NCI-H524 (cell line): ENCODE measurements around the gene PPP3CA.

Source experiments
- DNase-seq, 2 experiments: peaks; one replicate each; lab custom pipeline; 2025; lab: John Stamatoyannopoulos, UW

Gene PPP3CA

DNA sequence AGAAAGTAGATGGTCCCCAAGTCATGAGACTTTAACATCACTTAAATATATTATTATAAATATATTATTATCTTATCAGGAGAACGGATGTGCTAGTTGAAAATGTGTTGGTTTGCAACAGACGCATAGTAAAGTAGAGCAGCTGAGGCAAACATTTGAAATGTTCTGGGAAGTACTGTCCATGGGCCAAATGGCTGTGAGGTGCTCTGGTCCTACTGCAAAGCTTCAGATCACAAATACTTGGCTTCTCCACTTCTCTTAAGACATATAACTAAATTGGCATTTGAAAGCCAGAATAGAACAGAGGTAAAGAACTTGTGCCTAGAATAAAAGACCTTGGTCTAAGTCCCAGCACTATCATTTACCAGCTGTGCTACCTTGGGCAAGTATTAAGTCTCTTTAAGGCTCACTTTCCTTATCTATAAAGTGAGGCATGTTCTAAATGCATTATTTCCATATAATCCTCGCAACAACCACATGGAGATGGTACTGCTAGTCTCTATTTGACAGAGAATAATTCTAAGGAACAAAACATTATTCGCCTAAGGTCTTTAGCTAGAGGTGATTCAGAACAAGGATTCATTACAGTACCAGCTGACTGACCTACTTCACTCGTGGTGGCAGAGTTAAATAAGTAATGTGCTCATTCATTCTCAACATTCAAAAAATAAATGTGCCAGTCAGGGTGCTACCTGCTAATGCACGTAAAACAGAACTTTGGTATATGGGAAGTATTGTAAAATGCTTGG, 297.1 kb downstream of the PPP3CA start:
- no peak for DNase-seq

DNA sequence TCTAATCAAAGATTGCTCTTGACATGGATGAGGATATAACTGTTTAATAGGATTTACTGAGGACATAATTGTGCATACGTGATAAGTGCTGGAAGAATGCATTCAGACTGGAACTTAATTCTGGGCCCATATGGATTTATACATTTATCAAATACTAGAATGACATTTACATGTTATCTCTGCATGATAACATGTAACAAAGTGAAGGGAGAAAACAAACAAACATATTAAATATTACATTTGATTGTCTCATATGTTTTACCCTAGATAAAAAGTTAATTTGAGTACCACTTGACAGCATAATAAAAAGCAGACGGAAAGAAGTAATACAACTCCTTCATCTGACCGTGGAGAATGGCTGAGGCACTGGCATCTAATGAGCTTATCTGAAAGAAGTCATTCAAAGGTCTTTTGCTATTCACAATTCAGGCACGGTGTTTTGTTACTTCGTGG, 297.8 kb downstream of the PPP3CA start:
- peak in 1 of 2 experiments; percentile 27 for DNase-seq

DNA sequence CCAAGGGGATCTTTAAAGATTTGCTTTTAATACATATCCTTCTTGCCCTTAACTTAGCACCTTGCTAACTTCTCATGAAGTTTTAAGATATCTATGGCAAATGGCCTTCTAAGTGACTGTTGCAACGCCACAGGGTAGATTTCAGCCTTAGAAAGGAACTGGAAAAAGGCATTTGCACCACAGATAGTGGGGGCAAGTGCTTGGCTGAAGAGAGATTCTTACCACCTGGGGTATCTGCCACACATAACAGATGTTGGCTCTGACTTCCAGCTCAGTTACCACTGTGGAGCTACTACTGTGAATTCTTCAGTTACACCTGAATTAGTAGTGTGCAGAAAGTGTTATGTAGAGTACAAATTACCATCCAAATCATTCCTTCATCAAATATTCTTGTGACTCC, 302.6 kb downstream of the PPP3CA start:
- DNase-seq: no peak

DNA sequence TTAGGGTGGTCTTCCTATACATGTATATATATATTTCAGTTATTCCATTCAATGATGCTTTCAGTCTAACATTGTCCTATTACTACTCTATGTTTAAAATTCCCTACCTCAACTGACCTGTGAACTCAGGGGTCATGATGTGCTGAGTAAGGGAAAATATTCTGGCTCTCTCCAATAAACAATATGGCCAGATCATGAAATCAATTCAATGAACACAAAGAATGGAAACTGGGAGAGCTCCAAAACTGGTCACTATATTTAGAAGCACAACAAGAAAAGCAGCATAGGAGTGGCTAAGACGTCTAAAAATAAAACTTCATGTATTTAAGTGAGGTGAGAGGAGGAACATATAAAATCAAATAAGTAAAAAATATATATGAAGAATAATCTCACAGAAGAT, 304.5 kb downstream of the PPP3CA start:
- no peak for DNase-seq

DNA sequence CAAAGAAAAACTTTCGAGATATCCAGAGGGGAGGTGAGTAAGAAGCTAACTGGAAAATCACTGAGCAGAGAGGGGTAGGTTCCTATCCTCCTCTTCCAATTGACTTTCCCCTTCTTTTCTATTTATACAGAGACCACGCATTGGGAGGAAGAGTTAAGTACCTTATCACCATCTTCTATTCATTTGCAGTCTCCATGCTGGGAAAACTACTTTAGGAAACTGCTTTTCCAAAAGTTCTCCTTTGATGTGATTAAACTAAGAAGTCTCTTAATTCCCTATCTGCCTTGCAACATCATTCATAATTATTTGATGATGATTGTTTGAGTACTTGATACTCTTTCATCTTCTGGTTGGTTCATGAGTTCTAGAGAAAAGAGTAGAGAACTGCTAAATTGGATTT, 306.6 kb downstream of the PPP3CA start:
- no peak for DNase-seq

DNA sequence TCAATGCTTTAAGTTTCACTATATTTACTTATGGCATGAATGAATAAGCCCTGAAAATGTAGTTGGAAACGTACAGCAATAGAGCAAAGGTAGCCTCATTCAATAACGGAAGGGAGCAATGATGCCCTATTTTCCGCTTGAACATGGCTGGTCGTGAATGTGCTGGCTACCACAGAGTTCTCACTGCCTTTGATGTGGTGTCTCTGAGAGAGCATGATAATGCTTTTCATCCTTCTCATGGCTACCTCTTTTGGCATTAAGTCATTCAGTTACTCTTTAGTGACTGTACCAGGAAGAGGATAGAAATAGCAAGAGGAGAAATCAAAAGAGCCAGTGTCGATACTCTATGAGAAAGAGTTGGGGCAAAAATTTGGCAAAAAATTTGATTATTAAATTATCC, 308.0 kb downstream of the PPP3CA start:
- DNase-seq: no peak

DNA sequence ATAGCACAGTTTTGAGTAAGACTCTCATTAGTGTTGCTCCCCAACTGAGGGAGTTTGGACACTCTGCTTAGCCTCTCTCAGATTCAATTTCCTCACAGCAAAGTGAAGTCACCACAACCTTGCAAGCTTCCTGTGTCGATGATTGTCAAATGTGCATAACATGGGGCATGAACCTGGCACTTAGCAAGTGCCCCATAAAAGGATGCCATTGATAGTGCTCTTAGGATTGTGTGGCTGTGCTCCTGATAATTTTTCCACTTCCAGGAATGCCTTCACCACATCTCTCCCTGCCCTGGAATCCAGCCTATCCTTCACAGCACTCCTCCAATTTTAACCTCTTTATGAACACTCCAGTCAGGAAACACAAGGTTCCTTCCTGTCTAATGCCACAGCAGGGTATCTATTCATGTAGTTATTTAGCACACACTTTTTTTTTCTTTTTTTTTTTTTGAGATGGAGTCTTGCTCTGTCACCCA, 309.4 kb downstream of the PPP3CA start:
- no peak for DNase-seq

DNA sequence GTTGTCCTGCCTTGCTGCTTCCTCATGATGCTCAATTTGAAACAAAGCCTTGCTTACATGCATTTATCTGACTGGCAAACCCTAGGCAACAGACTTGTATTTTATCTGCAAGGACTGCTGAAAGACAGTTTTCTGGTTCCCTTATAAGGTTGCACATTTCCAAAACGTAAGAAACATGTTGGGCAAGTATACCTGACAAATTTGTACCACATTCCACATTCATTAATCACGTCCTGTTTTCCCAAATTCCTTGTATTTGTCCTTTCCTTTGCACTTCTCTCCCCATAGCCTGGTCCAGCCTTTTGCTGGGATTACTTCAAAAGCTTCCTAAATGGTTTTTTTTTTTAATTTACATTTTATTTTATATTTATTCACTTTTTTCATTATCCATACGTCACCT, 310.1 kb downstream of the PPP3CA start:
- DNase-seq: no peak

DNA sequence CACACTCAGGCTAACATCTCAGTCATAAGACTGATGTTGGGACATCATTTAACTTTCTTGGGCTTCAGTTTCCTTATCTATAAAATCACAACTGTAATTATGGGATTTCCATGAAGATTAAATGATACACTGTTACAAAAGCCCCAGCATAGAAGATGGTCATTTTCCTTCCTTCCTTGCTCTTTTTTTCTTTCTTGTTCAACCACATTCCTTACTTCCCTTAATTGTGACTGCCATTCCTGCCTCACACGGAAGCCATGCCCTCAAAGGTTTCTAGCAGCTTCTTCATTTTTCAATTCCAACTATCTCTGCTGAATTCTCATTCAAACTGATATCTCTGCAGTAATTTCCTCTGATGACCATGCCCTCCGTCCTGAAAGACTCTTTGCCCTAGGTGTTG, 311.8 kb downstream of the PPP3CA start:
- no peak for DNase-seq

DNA sequence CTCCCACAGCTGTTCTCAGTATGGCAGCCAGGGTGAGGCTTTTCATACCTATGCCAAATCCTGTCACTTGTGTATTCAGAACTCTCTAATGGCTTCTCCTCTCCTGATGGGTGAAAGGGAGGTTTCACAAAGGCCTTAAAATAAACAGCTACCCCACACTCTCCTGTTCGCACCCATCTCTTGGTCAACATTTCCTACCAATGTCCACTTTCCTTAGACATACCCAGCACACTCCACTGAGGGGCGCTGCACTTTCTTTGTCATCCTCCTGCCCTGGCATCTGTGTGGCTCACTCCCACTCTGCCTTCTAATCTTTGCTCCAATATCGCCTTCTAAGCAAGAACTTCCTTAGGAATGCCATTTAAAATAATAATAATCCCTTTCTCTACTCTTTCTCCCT, 313.3 kb downstream of the PPP3CA start:
- no peak for DNase-seq

DNA sequence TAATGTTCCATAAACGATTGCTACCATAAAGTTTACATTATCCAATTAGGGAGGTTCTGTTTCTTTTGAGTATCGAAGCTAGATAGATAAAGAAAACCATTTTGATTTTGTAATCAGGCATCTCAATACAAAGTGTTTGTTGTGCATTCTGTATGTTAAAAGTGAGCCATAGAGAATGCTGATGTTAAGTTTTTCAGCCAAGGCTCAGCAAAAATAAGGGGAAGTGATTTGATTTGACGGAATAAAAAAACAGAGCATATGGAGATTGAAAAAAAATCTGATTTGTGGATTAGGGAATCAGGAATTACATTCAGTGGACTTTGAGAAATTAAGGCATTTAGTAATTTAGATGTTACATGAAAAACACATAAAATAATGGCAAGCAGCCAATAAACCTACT, 314.8 kb downstream of the PPP3CA start:
- no peak for DNase-seq

DNA sequence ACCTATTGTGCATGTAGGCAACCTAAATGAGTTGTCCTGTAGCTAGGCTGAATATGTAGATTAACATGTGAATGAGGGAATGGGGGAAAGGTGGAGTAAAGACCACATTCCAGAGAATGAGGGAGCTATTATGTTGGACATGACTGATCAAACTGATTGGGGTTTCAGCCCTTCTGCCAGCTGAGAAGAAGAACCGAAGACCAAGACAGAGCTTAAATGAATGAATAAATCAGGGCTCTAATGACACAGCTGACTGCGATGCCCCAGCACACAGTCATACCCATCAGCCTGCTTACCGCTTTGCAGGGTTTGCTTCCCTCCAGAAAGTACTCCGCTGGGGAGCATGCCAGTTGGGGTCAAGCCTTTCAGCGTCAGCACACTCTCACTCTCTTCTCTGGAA, 315.4 kb downstream of the PPP3CA start:
- DNase-seq: no peak

DNA sequence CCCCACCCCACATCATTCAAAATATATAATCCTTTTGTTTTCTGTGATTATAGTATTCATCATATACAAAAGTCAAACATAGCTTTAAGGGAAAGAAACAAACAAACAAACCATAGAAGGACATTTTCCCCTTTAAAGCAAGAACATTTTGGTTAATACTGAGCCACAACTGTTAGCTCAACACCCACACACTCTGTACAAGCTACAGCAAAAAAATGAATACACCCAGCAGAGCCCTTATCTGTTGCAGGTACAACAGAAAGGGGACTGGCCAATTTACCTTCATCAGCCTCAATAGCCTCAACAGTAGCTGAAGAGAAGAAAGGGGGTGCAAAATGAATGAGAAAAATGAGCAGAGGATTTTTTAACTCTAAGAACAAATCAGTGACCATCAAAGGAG, 318.4 kb downstream of the PPP3CA start:
- DNase-seq: no peak

DNA sequence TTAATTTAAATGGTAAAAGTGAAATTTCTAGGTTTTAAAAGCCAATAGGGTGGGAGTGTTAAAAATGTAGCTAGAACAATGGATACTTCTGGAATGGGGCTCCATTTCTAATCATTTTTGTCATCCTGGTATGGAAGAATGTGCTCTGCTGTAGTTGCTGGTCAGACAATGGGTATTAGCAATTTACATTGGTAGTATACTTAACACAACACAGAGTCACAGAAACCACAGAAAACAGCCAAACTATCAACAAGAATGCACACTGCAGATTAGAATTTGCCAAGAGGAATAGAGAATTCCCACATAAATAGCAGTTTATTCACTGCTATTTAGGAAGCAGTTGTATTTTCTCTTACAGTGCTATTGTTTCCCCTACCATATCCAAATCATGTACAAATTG, 319.6 kb downstream of the PPP3CA start:
- no peak for DNase-seq

DNA sequence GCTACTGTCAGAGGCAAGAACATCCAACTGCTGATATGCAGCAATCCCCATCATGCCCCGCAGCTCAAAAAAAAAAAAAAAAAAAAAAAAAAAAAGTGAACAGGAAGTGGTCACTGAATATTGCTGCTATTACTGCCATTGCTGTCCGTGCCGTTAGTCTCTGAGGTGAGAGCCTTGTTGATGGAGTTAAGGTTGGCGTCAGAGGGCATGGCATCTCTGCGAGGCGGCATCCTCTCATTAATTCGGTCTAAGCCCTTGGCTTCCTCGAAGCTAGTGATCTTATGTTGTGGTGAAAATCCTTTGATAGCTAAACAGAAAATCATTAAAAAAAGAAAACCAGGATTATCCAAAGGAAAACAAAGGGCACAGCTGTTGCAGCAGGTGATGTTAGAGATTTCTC, 321.6 kb downstream of the PPP3CA start:
- peak in 1 of 2 experiments; percentile 7 for DNase-seq

DNA sequence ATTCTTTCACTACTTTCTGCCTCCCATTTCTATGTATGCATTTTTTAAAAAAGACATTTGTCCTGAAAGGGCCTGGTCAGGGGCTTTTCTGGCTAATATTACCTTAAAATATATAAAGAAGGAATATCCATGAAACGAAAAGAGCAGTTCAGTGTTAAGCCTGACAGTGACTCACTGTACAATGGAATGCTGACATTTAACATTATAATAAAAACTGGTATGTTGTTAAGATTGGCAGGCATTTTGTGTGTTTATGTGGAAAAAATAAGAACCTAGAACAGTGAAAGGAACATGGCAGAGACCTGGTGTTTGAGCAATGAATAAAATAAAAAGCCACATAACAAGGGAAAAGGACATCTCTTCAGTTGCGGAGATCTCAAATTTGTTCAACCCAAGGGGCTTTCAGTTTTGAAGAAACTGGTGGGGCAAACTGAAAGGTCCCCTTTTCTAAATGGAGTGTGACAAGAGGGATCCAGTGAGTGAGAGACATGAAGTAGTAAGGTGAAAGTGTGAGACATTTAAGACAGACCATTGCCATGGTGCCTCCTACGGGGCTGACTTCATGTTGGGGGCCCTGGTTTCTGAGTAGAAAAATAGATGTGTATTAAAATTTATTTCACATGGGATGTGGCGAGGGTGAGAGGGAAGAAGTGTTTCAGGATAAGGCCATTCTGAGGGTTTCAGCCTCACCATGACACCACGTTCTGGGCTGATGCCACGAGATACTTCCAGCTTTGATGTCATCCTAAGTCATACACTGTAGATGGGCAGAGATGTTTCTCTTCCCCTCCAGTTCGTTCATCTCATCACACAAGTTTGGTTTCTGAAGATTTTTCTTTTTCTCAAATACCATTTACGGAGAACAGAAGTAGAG, 324.9 kb downstream of the PPP3CA start:
- no peak for DNase-seq

DNA sequence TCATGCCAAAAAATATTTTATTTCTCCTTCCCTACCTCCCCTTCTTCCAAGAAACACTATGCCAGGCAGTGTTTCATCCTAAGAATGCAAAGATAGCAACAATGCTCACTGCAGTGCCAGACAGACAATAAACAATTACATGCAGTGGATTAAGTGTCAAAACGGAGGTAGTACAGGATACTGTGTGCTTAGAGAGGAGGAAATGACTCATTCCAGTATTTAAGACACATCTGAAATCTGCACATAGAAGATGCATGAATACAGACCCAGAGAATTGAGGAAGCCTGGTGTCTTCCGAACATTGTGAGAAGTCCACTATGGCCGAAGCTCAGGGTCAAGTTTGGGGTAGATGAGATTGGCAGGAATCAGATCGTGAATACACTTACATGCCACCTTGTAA, 326.4 kb downstream of the PPP3CA start:
- no peak for DNase-seq

DNA sequence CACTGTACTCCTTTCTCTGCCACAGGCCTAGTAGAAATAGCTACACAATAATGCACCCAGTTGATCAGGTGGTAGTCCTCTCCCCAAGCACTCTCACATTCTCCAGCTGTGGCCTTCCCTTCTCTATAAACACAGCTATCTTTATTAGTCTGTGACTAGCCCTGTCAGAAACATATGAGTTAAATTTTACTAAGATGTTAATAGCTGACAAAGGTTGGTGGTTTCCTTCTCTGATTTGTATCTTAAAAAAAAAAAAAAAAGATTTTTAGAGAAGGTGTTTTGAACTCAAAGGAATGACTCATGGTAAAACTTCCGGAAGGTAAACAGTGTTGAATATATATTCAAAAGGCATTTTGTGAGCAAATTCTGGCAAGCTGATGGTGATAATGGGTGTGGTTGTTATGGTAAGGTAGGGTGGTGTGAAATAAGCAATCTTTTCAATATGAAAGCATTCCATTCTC, 327.4 kb downstream of the PPP3CA start:
- no peak for DNase-seq

DNA sequence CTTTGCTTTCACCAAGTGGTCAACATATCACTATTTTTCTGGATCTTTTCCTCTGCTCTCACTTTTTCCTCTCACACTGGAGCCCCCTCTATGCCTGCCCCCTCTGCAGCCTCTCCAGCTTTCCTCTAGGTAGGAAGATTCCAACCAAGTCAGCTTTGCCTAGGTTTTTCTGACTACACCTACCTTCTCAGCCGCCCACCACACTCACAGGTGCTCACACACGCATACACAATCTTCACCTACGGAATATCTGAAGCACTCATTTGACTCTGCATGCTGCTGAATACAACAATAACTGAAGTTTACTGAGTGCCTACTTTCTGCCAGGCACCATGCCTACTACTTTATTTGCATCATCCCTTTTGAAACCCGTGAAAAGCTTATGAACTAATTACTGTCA, 328.0 kb downstream of the PPP3CA start:
- no peak for DNase-seq

DNA sequence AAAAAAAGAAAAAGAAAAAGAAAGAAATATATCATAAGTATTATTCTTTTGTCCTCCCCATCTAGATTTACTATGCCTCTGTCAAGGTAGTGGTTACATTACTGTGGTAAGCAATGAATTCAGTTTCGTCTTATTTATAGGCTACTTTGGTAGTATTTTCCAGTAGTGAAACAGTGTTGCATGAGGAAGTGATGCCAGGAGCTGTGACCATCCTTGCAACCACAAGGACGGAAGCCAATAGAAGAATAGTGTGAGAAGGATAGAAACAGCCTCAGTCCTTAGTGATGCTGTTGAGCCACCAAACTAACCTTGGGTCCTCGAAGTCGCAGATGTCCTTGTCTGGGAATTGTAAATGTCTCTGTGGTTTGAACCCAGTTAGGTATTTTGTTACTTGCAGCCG, 328.5 kb downstream of the PPP3CA start:
- no peak for DNase-seq

DNA sequence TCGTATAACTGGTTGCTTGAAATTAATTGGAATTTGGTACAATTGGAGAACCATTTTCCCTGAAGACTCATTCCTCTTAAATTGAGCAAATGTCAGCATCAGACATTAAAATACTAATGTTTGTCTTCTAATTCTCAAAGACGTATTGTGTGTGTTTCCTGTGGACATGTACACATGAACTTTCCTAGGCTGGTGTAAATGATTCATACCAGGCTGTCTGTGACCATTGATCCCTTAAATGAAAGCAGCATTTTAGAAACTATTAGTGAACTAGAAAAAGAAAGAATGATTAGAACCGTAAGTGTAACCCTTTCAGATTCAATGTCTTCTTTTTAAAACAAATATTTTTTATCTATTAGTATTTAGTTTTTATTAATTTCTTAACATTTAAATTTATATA, 332.9 kb downstream of the PPP3CA start:
- DNase-seq: no peak

DNA sequence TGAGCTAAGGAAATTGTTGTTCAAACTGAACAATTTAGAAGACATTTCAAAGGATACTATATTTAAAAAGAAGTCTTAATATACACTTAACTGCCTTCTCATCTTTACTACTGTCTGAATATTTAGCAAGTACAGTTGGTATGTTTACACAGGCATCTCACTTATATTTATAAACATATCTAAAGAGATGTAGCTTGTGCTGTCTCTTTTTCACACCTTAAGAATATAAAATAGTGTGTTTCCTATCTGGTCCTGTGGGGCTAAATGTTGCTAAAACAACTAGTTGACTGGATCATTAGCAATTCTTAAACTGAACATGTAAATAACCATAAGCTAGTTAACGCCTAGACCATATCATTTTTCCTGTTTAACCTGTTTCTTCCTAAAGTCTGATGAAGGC, 336.3 kb downstream of the PPP3CA start:
- DNase-seq: no peak

DNA sequence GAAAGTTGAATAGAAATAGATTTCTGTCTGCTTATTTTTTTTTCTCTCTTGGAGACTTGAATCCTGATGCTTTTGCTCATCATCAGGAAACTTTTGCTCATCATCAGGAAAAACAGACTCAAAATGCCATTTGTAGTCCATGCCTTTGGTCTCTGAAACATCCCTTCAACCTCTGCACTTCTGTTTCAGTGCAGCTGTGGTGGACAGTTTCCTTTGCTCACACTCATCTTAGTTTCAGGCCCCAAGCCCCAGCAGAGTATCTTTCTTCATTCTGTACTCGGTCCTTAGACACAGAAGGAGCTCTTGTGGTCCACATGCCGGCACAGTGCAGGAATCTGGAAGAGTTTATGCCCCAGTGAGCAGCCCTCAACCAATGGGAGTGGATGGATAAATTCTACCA, 337.9 kb downstream of the PPP3CA start:
- no peak for DNase-seq
